GM12801 (cell line): ENCODE data around the gene HBG2.

Experiments used
- CTCF ChIP-seq: IDR thresholded peaks from one replicate; pipeline ENCODE4 v1.5.1; 2011; ENCODE audit warnings: control low read depth; ENCODE audit not compliant: insufficient read length; ENCODE audit errors: extremely low read depth

HBG2 gene

GRCh38 chr11:5239046-5239445 lies 15.5 kb downstream of the HBG2 start:
- TF ChIP-seq CTCF: no peak

DNA sequence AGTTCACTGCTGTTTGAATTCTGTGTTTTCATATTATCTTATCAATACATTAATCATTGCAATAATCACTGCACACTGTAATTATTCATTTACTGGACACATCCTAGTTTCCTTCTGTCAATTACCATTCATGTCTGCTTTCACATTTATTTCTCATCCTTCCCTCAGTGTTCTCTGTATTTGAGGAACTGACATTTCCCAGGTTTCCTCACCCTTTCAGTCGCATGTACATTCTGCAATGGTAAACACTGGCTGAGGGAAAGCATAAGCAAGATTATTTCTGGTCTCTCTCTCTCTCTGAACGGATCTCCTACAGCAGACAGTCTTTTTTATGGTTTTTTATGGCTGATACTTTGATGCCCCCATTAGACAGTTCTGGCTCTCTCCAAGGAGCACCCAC lies 16.1 kb downstream of the HBG2 start:
- no peak for TF ChIP-seq CTCF

DNA sequence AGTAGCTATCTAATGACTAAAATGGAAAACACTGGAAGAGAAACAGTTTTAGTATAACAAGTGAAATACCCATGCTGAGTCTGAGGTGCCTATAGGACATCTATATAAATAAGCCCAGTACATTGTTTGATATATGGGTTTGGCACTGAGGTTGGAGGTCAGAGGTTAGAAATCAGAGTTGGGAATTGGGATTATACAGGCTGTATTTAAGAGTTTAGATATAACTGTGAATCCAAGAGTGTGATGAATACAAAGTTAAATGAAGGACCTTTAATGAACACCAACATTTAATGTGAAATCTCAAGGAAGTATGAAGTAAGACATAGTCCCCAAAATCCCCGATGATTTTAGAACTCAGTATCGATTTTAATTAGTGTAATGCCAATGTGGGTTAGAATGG lies 17.2 kb downstream of the HBG2 start:
- no peak for TF ChIP-seq CTCF

- no peak for TF ChIP-seq CTCF
These were observed 19.1 kb downstream of the HBG2 start for GRCh38 chr11:5235364-5236095.

GRCh38 chr11:5234381-5234834 lies 20.2 kb downstream of the HBG2 start, which contains the start of gene HBD:
Gene HBD, minus strand, starts transcription at chr11:5234483. Its CDS starts 50 bp downstream, at chr11:5234433.
- no peak for TF ChIP-seq CTCF

- no peak for TF ChIP-seq CTCF
These were observed 21.3 kb downstream of the HBG2 start for GRCh38 chr11:5233307-5233706.

DNA sequence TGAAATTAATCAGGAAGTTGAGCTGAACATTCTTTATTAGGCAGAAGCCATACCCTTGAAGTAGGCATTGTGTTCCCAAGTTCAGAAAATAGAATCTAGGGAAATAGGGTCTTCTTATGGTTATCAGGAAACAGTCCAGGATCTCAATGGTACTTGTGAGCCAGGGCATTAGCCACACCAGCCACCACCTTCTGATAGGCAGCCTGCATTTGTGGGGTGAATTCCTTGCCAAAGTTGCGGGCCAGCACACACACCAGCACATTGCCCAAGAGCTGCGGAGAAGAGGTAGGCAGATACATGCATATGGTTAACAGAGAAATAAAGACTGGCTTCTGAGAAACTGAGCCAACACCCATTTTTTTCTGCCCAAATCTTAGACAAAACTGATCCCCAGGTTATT lies 21.8 kb downstream of the HBG2 start:
- no peak for TF ChIP-seq CTCF

GRCh38 chr11:5232176-5232575 lies 22.4 kb downstream of the HBG2 start:
- TF ChIP-seq CTCF: no peak
